Karpas-422 (cell line): ENCODE data around the gene PDCD2. TPM values are rescaled to one million over a fixed set of nuclear protein-coding genes. Genes with fewer than 3 reads are reported as not detected.

Experiments
- total RNA-seq: library from RNA; depleted of rRNA; stranded (reverse); fragments of >200 nt; shearing (Covaris generic); gene quantifications from 2 replicates; pipeline ENCODE4 v1.2.3, GENCODE V29; 2014; ENCODE audit warnings: low replicate concordance; rRNA removed

The PDCD2 gene
- total RNA-seq, 1 experiment from 2014 or later: 167 TPM

Other genes starting within 250 kb of the PDCD2 start
- gene PSMB1, start 31.3 kb downstream of the PDCD2 start, total RNA-seq: 208 and 309 TPM in 2 replicates
- gene TBP, start 30.3 kb downstream of the PDCD2 start, total RNA-seq: 16.2 and 26.5 TPM in 2 replicates